Adrenal gland (tissue), 19 donors: ENCODE results near the gene ADGRF4. TPM values are rescaled to one million over a fixed set of nuclear protein-coding genes. Genes with fewer than 3 reads are reported as not detected.
A peak's percentile ranks its signal among the peaks of the same experiment; 100 is the strongest.

Source experiments
- DNase-seq, 7 donors: peaks; one replicate each; pipeline ENCODE4 v3.0.0-alpha.2; 2019 to 2020
- H3K27ac ChIP-seq, 5 donors: fragments of 200-600 bp; sonication (generic) in 4 of 5; 1 replicate in 3 of 5; 2 replicates in 2 of 5; pipeline versions ENCODE4 v1.5.1 to v1.8.0; 2016 to 2020; ENCODE audit warnings: mild to moderate bottlenecking in 1 of 5
- H3K27me3 ChIP-seq: fragments of 200-600 bp; 2 replicates; pipeline ENCODE4 v1.8.0; 2021
- H3K36me3 ChIP-seq, 2 donors: fragments of 200-600 bp; replicated peaks in 1 of 2; 1 replicate in 1 of 2; 2 replicates in 1 of 2; pipeline versions ENCODE4 v1.5.1 to v1.8.0; 2018 to 2022
- H3K4me1 ChIP-seq, 2 donors: fragments of 200-600 bp; replicated peaks in 1 of 2; 1 replicate in 1 of 2; 2 replicates in 1 of 2; pipeline versions ENCODE4 v1.5.1 to v1.8.0; 2018 to 2021
- H3K4me3 ChIP-seq, 4 donors: fragments of 200-600 bp; sonication (generic) in 3 of 4; one replicate each; pipeline ENCODE4 v1.5.1; 2016 to 2018
- H3K9me3 ChIP-seq, 3 donors: fragments of 200-600 bp; sonication (generic) in 1 of 3; replicated peaks in 1 of 3; 1 replicate in 2 of 3; 2 replicates in 1 of 3; pipeline versions ENCODE4 v1.5.1 to v1.8.0; 2016 to 2021
- POLR2A ChIP-seq, 2 donors: fragments of 450-650 bp; IDR thresholded peaks; one replicate each; pipeline ENCODE4 v1.6.1; 2017; ENCODE audit warnings: antibody characterized with exemption in 2 of 2, mild to moderate bottlenecking in 2 of 2, moderate library complexity in 1 of 2
- WGBS, 4 donors: extraction: QIAGEN DNeasy Blood & Tissue Kit in 2 of 4; methylation state at CpG; one replicate each; pipeline versions ENCODE4 v1.1.5 to v1.1.7; 2013 to 2017; 5-methylcytosine and 5-hydroxymethylcytosine counted together
- intact Hi-C, 2 donors: fragments of 100-400 bp; cut with DNase I; formaldehyde crosslinking; loops; one replicate each; pipeline versions ENCODE4 v1.14.1 to v1.15.0; 2022 to 2023
- long read RNA-seq, 10 donors: library from polyadenylated mRNA in 3 of 10; unstranded in 2 of 10; stranded (forward) in 1 of 10; transcript quantifications; one replicate each; pipeline ENCODE4 v2.0.0 and lab custom pipeline, GENCODE V29; 2021 to 2026
- polyA plus RNA-seq, 3 donors: library from polyadenylated mRNA; stranded (reverse); fragments of 200-250 nt in 2 of 3; fragments of 350-450 nt in 1 of 3; fragmentation: Illumina TruSeq in 1 of 3; extraction: RNeasy Lipid Tissue Mini Kit (QIAGEN cat#74804) in 1 of 3; gene quantifications; one replicate each; pipeline ENCODE4 v1.2.3, GENCODE V29; 2013 to 2014
- total RNA-seq, 9 donors: library from RNA; depleted of rRNA in 4 of 9; stranded (reverse); fragments of >200 nt in 4 of 9; fragments of 120-200 nt in 1 of 9; fragmentation: NEBNext Ultra II Directional in 1 of 9; extraction: Animal tissue kit (Norgen Biotek cat#: 25700) in 1 of 9; gene quantifications; one replicate each; pipeline versions ENCODE4 v1.1.0 to v1.2.4, GENCODE V29; 2013 to 2023
- TF ChIP-seq, protein P1 (sequence below), 6 experiments: fragments of 450-650 bp in 4 of 6; fragments of 200-600 bp in 2 of 6; sonication (generic) in 1 of 6; IDR thresholded peaks; 1 replicate in 5 of 6; 2 replicates in 1 of 6; pipeline versions ENCODE4 v1.5.1 to v1.8.0; 2016 to 2021; ENCODE audit warnings: antibody characterized with exemption in 6 of 6, mild to moderate bottlenecking in 2 of 6, moderate library complexity in 1 of 6
- donor health status: healthy with polysubstance abuse.
- donor health status: Bipolar disorder and iron deficiency.
- donor health status: DM: yes; HTN: yes; CAD: no.
- donor health status: DM: no; HTN: no; CAD: no.
- donor health status: DM: no; HTN: no; CAD: no.
- donor health status: DM: yes; HTN: yes; CAD: no.

Gene ADGRF4, protein sequence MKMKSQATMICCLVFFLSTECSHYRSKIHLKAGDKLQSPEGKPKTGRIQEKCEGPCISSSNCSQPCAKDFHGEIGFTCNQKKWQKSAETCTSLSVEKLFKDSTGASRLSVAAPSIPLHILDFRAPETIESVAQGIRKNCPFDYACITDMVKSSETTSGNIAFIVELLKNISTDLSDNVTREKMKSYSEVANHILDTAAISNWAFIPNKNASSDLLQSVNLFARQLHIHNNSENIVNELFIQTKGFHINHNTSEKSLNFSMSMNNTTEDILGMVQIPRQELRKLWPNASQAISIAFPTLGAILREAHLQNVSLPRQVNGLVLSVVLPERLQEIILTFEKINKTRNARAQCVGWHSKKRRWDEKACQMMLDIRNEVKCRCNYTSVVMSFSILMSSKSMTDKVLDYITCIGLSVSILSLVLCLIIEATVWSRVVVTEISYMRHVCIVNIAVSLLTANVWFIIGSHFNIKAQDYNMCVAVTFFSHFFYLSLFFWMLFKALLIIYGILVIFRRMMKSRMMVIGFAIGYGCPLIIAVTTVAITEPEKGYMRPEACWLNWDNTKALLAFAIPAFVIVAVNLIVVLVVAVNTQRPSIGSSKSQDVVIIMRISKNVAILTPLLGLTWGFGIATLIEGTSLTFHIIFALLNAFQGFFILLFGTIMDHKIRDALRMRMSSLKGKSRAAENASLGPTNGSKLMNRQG
- total RNA-seq (1 to 10 TPM in 1 of 9 donors, under 1 TPM in 7, not detected in 1; 0.26 to 8.2 (median 0.71) TPM), polyA plus RNA-seq (1 to 10 TPM in 1 of 3 donors, under 1 TPM in 2; 0.30 to 2.9 (median 0.72) TPM)
- long read RNA-seq, donor 1, result 0 reads
- long read RNA-seq, donor 2, result 0 reads
- long read RNA-seq, donor 3, result 0 reads
- long read RNA-seq, donor 4, result 0 reads
- long read RNA-seq, donor 5, partial matches to known transcripts, result 0 of 1 reads
- long read RNA-seq, donor 5, other reads (novel, unspliced or antisense), result 1 of 1 reads
- long read RNA-seq, donor 6, partial matches to known transcripts, result 1 of 1 reads
- long read RNA-seq, donor 6, other reads (novel, unspliced or antisense), result 0 of 1 reads
- long read RNA-seq, donor 7, result 0 reads
- long read RNA-seq, donor 8, partial matches to known transcripts, result 0 of 1 reads
- long read RNA-seq, donor 8, other reads (novel, unspliced or antisense), result 0 of 1 reads
- long read RNA-seq, donor 9, result 0 reads
- long read RNA-seq, donor 10, result 0 reads

DNA sequence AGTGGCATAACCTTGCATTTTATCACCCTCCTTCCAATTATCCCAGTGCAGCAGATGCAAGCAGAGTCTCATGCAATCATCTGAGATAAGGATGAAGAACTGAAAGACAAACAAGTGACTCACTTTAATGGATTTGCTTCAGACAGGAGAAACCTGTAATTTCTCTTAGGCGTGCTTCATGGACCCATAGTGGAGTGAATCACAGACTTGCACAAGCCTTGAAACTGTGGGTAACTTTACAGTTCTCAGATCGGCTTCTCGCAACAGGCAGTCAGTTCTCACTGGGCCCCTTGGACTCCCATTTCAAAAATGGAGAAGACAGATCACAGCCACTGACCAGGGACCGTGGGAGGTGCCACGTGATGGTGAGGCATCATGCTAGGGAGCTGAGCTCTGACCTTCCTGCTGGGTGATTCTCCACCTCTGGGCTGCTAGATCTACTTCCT, at the start of gene ADGRF4:
TSS of gene ADGRF4 (plus strand) at position 239 of the 446 bp plus-strand sequence. CDS start 8,666 bp downstream, outside the sequence.
- H3K27me3 ChIP-seq, result no peaks in the 10 kb centered on the region
- WGBS, 4 donors, result 38 to 62% (median 55%) methylated on average over 1 to 5 of the region's 5 CpGs
- H3K27ac ChIP-seq, result peak within 1 kb of the TSS in 2 of 5 donors; percentile 68
- no peaks in the 10 kb centered on the region for H3K9me3 ChIP-seq
- TF ChIP-seq POLR2A (IDR thresholded peaks at IDR 0.05), result no peak
- TF ChIP-seq, protein P1, sequence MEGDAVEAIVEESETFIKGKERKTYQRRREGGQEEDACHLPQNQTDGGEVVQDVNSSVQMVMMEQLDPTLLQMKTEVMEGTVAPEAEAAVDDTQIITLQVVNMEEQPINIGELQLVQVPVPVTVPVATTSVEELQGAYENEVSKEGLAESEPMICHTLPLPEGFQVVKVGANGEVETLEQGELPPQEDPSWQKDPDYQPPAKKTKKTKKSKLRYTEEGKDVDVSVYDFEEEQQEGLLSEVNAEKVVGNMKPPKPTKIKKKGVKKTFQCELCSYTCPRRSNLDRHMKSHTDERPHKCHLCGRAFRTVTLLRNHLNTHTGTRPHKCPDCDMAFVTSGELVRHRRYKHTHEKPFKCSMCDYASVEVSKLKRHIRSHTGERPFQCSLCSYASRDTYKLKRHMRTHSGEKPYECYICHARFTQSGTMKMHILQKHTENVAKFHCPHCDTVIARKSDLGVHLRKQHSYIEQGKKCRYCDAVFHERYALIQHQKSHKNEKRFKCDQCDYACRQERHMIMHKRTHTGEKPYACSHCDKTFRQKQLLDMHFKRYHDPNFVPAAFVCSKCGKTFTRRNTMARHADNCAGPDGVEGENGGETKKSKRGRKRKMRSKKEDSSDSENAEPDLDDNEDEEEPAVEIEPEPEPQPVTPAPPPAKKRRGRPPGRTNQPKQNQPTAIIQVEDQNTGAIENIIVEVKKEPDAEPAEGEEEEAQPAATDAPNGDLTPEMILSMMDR (IDR thresholded peaks at IDR 0.05), result no peak
- no peak within 1 kb of the TSS for H3K4me3 ChIP-seq
- H3K4me1 ChIP-seq, result peaks cover 0 to 9% of the 10 kb centered on the region in 2 donors
- no peaks in the 10 kb centered on the region for H3K36me3 ChIP-seq
- intact Hi-C loops, result no loop called here
- peak in 6 of 7 donors; percentile 19 to 58 (median 44) for DNase-seq

DNA sequence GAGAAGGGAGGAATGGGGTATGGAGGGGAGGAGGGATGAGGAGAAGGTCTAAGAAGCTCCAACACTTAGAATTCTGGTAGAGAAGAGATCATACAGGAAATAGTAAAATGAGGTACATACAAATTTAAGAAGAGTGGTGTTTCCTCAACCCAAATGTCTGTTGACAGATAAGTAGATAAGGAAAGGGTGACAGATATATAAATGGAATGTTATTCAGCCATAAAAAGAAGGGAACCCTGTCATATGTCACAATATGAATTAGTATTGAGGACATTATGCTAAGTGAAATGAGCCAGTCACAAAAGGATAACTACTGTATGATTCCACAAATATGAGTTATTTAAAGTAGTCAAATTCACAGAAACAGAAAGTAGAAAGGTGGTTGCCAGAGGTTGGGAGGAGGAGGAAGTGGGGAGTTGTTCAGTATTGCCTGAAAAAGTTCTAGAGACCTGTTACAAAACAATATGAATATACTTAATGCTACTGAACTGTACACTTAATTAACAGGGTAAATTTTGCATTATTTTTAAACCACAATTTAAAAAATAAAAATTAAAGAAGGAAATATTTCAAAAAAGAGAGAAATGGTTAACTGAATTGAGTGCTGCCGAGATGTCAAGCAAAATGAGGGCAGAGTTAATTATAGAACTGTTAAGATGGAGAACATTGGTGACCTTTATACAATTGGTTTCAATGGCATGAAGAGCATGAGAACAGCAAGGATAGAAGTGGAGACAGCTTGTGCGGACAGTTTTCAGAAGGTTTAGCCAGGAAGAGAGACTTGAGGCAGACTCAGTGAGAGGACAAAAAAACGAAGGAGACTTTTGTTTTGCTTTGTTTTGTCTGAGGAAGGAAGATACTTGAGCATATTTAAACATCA, 47.6 kb upstream of the ADGRF4 start:
- no peak overlapping the region for H3K4me3 ChIP-seq
- no peaks in the 10 kb centered on the region for H3K27me3 ChIP-seq
- H3K4me1 ChIP-seq, result no peaks in the 10 kb centered on the region
- WGBS, 4 donors, result 45 to 64% (median 57%) methylated on average over 3 of the region's 3 CpGs
- H3K9me3 ChIP-seq, result no peaks in the 10 kb centered on the region
- intact Hi-C loops, result no loop called here
- no peak for DNase-seq
- H3K36me3 ChIP-seq, result no peaks in the 10 kb centered on the region
- TF ChIP-seq, protein P1 (IDR thresholded peaks at IDR 0.05), result no peak
- no peak for TF ChIP-seq POLR2A (IDR thresholded peaks at IDR 0.05)
- no peak overlapping the region for H3K27ac ChIP-seq

DNA sequence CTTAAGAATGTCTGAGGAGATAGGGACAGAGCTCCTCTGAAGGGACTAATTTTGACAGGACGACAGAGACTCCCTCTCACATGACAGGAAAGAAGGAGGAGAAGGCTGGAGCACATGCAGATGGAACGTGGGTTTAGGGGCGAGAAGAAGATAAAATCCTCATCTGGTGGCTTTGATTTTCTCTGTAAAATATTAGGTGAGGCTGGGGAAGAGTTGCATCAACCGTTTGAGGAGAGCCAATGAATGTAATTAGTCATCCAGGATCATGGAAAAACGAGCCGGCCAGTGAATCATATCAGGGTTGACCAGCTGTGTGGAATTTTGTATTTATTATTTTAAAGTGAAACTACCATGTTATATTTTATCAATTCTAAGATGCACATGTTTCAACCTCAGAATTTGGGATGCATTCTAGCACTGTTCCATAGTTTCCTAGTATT, 46.9 kb upstream of the ADGRF4 start:
- Histone ChIP-seq H3K9me3 (no peaks in the 10 kb centered on the region), H3K27ac (no peak overlapping the region), H3K4me3 (no peak overlapping the region), H3K27me3 (no peaks in the 10 kb centered on the region), H3K36me3 (no peaks in the 10 kb centered on the region), H3K4me1 (no peaks in the 10 kb centered on the region)
- intact Hi-C loops, result no loop called here
- 36 to 57% (median 40%) methylated on average over 6 of the region's 6 CpGs for WGBS, 4 donors
- DNase-seq, result peak in 2 of 7 donors; percentile 4 to 31
- TF ChIP-seq, protein P1 (IDR thresholded peaks at IDR 0.05), result no peak
- no peak for TF ChIP-seq POLR2A (IDR thresholded peaks at IDR 0.05)
